ENCODE data around the gene LIN54. TPM values are rescaled to one million over a fixed set of nuclear protein-coding genes. Genes with fewer than 3 reads are reported as not detected.

Gene LIN54
- total RNA-seq, 4 donors from 2014 or later: 4.8 to 18.2 (median 9.2) TPM

DNA sequence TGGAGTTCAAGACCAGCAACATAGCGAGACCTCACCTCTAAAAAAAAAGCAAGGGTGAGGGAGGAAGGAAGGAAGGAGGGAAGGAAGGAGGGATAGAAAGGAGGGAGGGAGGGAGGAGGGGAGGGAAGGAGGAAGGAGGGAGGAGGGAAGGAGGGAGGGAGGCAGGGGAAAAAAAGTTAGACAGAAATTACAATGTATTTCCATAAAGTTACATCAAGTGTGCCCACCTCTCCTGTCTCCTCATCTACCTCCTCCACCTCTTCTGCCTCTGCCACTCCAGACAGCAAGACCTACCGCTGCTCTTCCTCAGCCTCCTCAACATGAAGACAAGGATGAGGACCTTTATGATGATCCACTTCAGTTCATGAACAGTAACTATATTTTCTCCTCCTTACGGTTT, 8.3 kb downstream of the LIN54 start:
- intact Hi-C loops (cut with DNase I; ENCODE audit: low total_unique reads): no loop called here
- Histone ChIP-seq H3K4me3 (no peak overlapping the region), H3K4me1 (peaks cover 0 to 13% (median 4%) of the 10 kb centered on the region in 4 donors), H3K36me3 (no peaks in the 10 kb centered on the region), H3K27ac (no peak overlapping the region), H3K9me3 (no peaks in the 10 kb centered on the region), H3K27me3 (no peaks in the 10 kb centered on the region)
- TF ChIP-seq POLR2A (IDR thresholded peaks at IDR 0.05) (no peak), POLR2AphosphoS5 (IDR thresholded peaks at IDR 0.05) (no peak), EP300 (IDR thresholded peaks at IDR 0.05; ENCODE audit: low read depth) (no peak)
- TF ChIP-seq, protein P1, sequence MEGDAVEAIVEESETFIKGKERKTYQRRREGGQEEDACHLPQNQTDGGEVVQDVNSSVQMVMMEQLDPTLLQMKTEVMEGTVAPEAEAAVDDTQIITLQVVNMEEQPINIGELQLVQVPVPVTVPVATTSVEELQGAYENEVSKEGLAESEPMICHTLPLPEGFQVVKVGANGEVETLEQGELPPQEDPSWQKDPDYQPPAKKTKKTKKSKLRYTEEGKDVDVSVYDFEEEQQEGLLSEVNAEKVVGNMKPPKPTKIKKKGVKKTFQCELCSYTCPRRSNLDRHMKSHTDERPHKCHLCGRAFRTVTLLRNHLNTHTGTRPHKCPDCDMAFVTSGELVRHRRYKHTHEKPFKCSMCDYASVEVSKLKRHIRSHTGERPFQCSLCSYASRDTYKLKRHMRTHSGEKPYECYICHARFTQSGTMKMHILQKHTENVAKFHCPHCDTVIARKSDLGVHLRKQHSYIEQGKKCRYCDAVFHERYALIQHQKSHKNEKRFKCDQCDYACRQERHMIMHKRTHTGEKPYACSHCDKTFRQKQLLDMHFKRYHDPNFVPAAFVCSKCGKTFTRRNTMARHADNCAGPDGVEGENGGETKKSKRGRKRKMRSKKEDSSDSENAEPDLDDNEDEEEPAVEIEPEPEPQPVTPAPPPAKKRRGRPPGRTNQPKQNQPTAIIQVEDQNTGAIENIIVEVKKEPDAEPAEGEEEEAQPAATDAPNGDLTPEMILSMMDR (IDR thresholded peaks at IDR 0.05): no peak
- 76 to 90% methylated on average over 2 to 3 of the region's 3 CpGs for WGBS, 2 donors (ENCODE audit: low coverage in 1 of 2)
- in situ Hi-C loops (cut with MboI; ENCODE audit: low pct_ligation_motif_present in 1 of 4, low pct_unique_long_range_greater_than_20kb in 1 of 4, low sequenced_read_pairs in 3 of 4): no loop called here
- DNase-seq: no peak

DNA sequence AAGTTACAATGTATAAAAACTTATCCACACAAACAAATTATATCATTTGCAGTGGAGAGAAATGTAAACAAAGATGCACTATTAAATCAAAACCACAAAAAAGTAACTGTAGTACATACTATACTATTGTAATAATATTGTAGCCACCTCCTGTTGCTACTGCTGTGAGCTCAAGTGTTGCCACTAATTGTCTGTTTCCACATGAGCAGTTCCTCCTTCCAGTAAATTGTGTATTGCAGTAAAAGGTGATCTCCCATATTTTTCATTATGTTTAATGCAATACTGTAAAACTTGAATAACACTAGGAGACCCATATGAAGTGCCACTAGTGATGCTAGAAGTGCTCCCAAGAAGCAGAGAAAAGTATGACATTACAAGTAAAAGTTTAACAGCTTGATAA, 11.7 kb downstream of the LIN54 start:
- intact Hi-C loops (cut with DNase I; ENCODE audit: low total_unique reads): no loop called here
- no peaks in the 10 kb centered on the region for H3K36me3 ChIP-seq
- no peak overlapping the region for H3K4me3 ChIP-seq
- no peaks in the 10 kb centered on the region for H3K27me3 ChIP-seq
- in situ Hi-C loops (cut with MboI; ENCODE audit: low pct_ligation_motif_present in 1 of 4, low pct_unique_long_range_greater_than_20kb in 1 of 4, low sequenced_read_pairs in 3 of 4): no loop called here
- no peaks in the 10 kb centered on the region for H3K9me3 ChIP-seq
- TF ChIP-seq POLR2A (IDR thresholded peaks at IDR 0.05) (no peak), EP300 (IDR thresholded peaks at IDR 0.05; ENCODE audit: low read depth) (no peak)
- peaks cover 0 to 13% (median 5%) of the 10 kb centered on the region in 4 donors for H3K4me1 ChIP-seq
- H3K27ac ChIP-seq: no peak overlapping the region
- DNase-seq: no peak

DNA sequence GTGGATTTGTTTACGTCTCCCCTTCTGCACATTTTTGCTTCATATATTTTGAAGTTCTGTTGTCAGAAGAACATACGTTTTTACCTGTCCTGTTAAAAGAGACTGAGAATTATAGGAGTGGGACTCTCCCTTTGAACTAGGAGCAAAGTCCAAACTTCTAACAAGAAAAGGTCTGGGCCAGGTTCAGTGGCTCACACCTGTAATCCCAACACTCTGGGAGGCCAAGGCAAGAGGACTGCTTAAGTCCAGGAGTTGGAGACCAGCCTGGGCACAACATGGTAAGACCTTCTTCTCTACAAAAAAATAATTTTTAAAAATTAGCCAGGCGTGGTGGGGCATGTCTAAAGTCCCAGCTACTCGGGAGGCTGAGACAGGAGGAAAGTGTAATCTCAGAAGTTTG, 15.8 kb downstream of the LIN54 start:
- WGBS, 2 donors (ENCODE audit: low coverage in 1 of 2): 71 to 73% methylated on average over 4 of the region's 4 CpGs

DNA sequence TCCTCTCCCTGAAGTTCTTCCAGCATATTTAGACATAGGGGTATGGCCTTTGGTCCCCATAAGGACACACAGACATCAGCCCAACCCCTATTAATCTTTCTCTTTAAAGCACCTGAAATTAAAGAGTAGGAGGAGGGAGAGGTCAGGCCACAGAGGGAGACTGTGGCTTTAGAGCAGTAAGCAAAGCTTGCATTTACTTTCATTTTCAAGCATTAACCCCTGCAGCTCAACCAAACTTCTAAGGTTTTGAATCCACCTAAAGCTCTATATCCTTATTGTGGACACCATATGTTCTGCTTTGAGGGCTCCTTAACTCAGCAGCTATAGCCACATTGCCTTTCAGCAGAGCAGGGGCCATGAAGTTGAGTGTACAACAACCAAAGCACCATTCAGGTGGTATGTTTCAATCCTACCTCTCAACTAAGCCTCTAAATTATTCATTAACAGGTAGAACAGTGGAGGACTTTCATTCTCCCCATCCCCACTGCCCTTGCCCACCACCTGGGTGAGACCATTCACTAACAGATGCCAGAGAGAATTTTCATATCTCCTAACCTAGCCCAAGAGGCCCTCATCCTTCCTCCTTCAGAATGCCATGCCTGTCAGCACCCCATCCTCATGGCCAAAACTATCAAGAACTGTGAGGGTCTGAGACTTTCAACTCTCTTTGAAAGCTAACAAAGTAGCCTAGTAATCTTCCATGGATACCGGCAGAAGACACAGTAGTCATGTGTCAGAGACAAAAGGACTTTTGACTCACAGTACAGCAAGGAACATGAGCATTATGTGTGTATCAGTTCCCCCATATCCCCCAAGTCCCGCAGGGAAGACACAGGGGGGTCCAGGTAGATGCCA, 20.8 kb downstream of the LIN54 start:
- WGBS, 2 donors (ENCODE audit: low coverage in 1 of 2): 72% methylated on average over 2 of the region's 2 CpGs; no CpG with 5 or more reads in 1 of the 2 donors
- no peaks in the 10 kb centered on the region for H3K36me3 ChIP-seq
- H3K9me3 ChIP-seq: no peaks in the 10 kb centered on the region
- intact Hi-C loops (cut with DNase I; ENCODE audit: low total_unique reads) (no loop called here), in situ Hi-C loops (cut with MboI; ENCODE audit: low pct_ligation_motif_present in 1 of 4, low pct_unique_long_range_greater_than_20kb in 1 of 4, low sequenced_read_pairs in 3 of 4) (no loop called here)
- peaks cover 0 to 17% (median 4%) of the 10 kb centered on the region in 4 donors for H3K4me1 ChIP-seq
- H3K27me3 ChIP-seq: no peaks in the 10 kb centered on the region
- no peak for DNase-seq
- H3K4me3 ChIP-seq: peak overlapping the region in 1 of 4 donors; percentile 4
- TF ChIP-seq, protein P1 (IDR thresholded peaks at IDR 0.05): no peak
- TF ChIP-seq POLR2AphosphoS5 (IDR thresholded peaks at IDR 0.05) (no peak), POLR2A (IDR thresholded peaks at IDR 0.05) (no peak), EP300 (IDR thresholded peaks at IDR 0.05; ENCODE audit: low read depth) (no peak)
- H3K27ac ChIP-seq: no peak overlapping the region

More for the DNA sequence above, 15.8 kb downstream of the LIN54 start:
- TF ChIP-seq, protein P1 (IDR thresholded peaks at IDR 0.05): no peak
- TF ChIP-seq POLR2A (IDR thresholded peaks at IDR 0.05): no peak
- no peak for TF ChIP-seq POLR2AphosphoS5 (IDR thresholded peaks at IDR 0.05)
- no peak for TF ChIP-seq EP300 (IDR thresholded peaks at IDR 0.05; ENCODE audit: low read depth)
- DNase-seq: no peak
- no peaks in the 10 kb centered on the region for H3K36me3 ChIP-seq
- H3K9me3 ChIP-seq: no peaks in the 10 kb centered on the region
- no peak overlapping the region for H3K4me3 ChIP-seq
- intact Hi-C loops (cut with DNase I; ENCODE audit: low total_unique reads) (no loop called here), in situ Hi-C loops (cut with MboI; ENCODE audit: low pct_ligation_motif_present in 1 of 4, low pct_unique_long_range_greater_than_20kb in 1 of 4, low sequenced_read_pairs in 3 of 4) (no loop called here)
- H3K27me3 ChIP-seq: no peaks in the 10 kb centered on the region
- H3K4me1 ChIP-seq: peaks cover 0 to 18% (median 5%) of the 10 kb centered on the region in 4 donors
- no peak overlapping the region for H3K27ac ChIP-seq
